GM10248 (cell line): ENCODE results near the gene STXBP6.
"Not testable (repeated sequence)": the region's sequence is repeated elsewhere in the genome, so short reads cannot be mapped to it uniquely, and the experiment has no call there.

Experiments
- CTCF ChIA-PET: fragments of 300-600 bp; sonication (Branson Sonifier 250); formaldehyde crosslinking; extraction: SDS; loops from one replicate; lab custom pipeline; 2021; ENCODE audit warnings: antibody characterized with exemption; lab: Yijun Ruan, JAX
- POLR2A ChIA-PET: fragments of 350-650 bp; sonication (Branson Sonifier 250); formaldehyde crosslinking; extraction: SDS; loops from one replicate; lab custom pipeline; 2020; ENCODE audit warnings: antibody characterized with exemption; lab: Yijun Ruan, JAX
- DNase-seq: peaks from one replicate; pipeline ENCODE4 v3.0.0; 2012; ENCODE audit errors: extremely low spot score
- CTCF ChIP-seq: IDR thresholded peaks from 2 replicates; pipeline ENCODE4 v1.5.1; 2012; ENCODE audit warnings: mild to moderate bottlenecking, low read depth; ENCODE audit errors: extremely low read depth, missing control alignments, control extremely low read depth

The STXBP6 gene

GRCh38 chr14:24780281-24780680 lies 269.7 kb downstream of the STXBP6 start:
- POLR2A ChIA-PET: no interaction called here
- CTCF ChIA-PET: interaction anchor here (1.6 kb wide), 1 partner anchor 70 kb away, joined by 4 read pairs; no protein-coding TSS in a partner anchor
- DNase-seq: no peak
- TF ChIP-seq CTCF: no peak

- CTCF ChIA-PET: interaction anchor here (1.0 to 2.9 kb wide), 6 partner anchors 11 to 115 kb away, joined by 3 to 10 read pairs (median 3); no protein-coding TSS in a partner anchor
- TF ChIP-seq CTCF: no peak
- POLR2A ChIA-PET: no interaction called here
- DNase-seq: no peak
These were observed 272.3 kb downstream of the STXBP6 start for GRCh38 chr14:24777678-24778077.

- ChIA-PET CTCF (no interaction called here), POLR2A (no interaction called here)
- DNase-seq: no peak
- TF ChIP-seq CTCF: no peak
These were observed 274.0 kb downstream of the STXBP6 start for GRCh38 chr14:24775950-24776349.

- CTCF ChIA-PET: interaction anchor here (1.6 kb wide), 1 partner anchor 32 kb away, joined by 3 read pairs; no protein-coding TSS in a partner anchor
- no peak for DNase-seq
- POLR2A ChIA-PET: no interaction called here
- no peak for TF ChIP-seq CTCF
These were observed 275.6 kb downstream of the STXBP6 start for GRCh38 chr14:24774187-24774915.

- CTCF ChIA-PET: interaction anchor here (1.6 kb wide), 1 partner anchor 33 kb away, joined by 3 read pairs; no protein-coding TSS in a partner anchor
- POLR2A ChIA-PET, DNase-seq: not testable (repeated sequence)
These were observed 276.4 kb downstream of the STXBP6 start for GRCh38 chr14:24773564-24773963.

GRCh38 chr14:24766434-24766833 lies 283.5 kb downstream of the STXBP6 start:
- ChIA-PET POLR2A (no interaction called here), CTCF (interaction anchor here (1.3 kb wide), 1 partner anchor 40 kb away, joined by 4 read pairs; no protein-coding TSS in a partner anchor)
- no peak for TF ChIP-seq CTCF
- DNase-seq: no peak

GRCh38 chr14:24761141-24761540 lies 288.8 kb downstream of the STXBP6 start:
- ChIA-PET POLR2A (no interaction called here), CTCF (interaction anchor here (1.0 kb wide), 1 partner anchor 9 kb away, joined by 3 read pairs; no protein-coding TSS in a partner anchor)
- DNase-seq: no peak
- TF ChIP-seq CTCF: no peak
